Mesodermal cell (in vitro differentiated cells): Measurements from ENCODE around the gene KIF5C.
A peak's percentile ranks its signal among the peaks of the same experiment; 100 is the strongest.

Experiments used
- H3K27ac ChIP-seq: 2 replicates; pipeline ENCODE4 v1.7.0; 2013; ENCODE audit warnings: mild to moderate bottlenecking, low read depth, low read length, moderate library complexity; ENCODE audit not compliant: severe bottlenecking
- H3K36me3 ChIP-seq: 2 replicates; pipeline ENCODE4 v1.7.1; 2013; ENCODE audit warnings: mild to moderate bottlenecking, low read length, moderate library complexity; ENCODE audit not compliant: control insufficient read depth, insufficient read depth
- H3K4me1 ChIP-seq: one replicate; pipeline ENCODE4 v1.7.1; 2013; ENCODE audit warnings: mild to moderate bottlenecking, low read length; ENCODE audit not compliant: insufficient read depth, control insufficient read depth, poor library complexity, severe bottlenecking
- H3K4me3 ChIP-seq: 2 replicates; pipeline ENCODE4 v1.7.0; 2013; ENCODE audit warnings: low read length, control low read depth, mild to moderate bottlenecking; ENCODE audit not compliant: insufficient read depth, poor library complexity, severe bottlenecking; ENCODE audit errors: extremely low read depth
- H3K9me3 ChIP-seq: 2 replicates; pipeline ENCODE4 v1.7.1; 2013; ENCODE audit warnings: mild to moderate bottlenecking, low read length, moderate library complexity; ENCODE audit not compliant: control insufficient read depth
- WGBS, 2 experiments: methylation state at CpG; one replicate each; pipeline ENCODE4 v1.1.5; 2013; ENCODE audit warnings: missing lambda C conversion rate in 2 of 2; ENCODE audit not compliant: insufficient coverage in 2 of 2; 5-methylcytosine and 5-hydroxymethylcytosine counted together

KIF5C gene

GRCh38 chr2:149068996-149069888 is 194.2 kb downstream of the KIF5C start:
- no peak overlapping the region for H3K4me3 ChIP-seq
- 100% methylated on average over 3 to 4 of the region's 5 CpGs for WGBS, 2 experiments
- no peaks in the 10 kb centered on the region for H3K9me3 ChIP-seq
- peak overlapping the region; percentile 50 for H3K27ac ChIP-seq
- H3K36me3 ChIP-seq: no peaks in the 10 kb centered on the region
- peaks cover 32% of the 10 kb centered on the region for H3K4me1 ChIP-seq

GRCh38 chr2:149070681-149071320 is 195.8 kb downstream of the KIF5C start:
- no peak overlapping the region for H3K27ac ChIP-seq

GRCh38 chr2:149075105-149075504 is 200.1 kb downstream of the KIF5C start:
- Histone ChIP-seq H3K4me1 (peaks cover 49% of the 10 kb centered on the region), H3K9me3 (no peaks in the 10 kb centered on the region), H3K27ac (no peak overlapping the region), H3K4me3 (no peak overlapping the region), H3K36me3 (no peaks in the 10 kb centered on the region)
- WGBS, 2 experiments: 90% methylated on average over 1 of the region's 2 CpGs; no CpG with 5 or more reads in 1 of the 2 experiments

More at GRCh38 chr2:149070681-149071320, 195.8 kb downstream of the KIF5C start:
- H3K4me3 ChIP-seq: no peak overlapping the region
- H3K9me3 ChIP-seq: no peaks in the 10 kb centered on the region
- 89 to 100% methylated on average over 1 to 5 of the region's 9 CpGs for WGBS, 2 experiments
- no peaks in the 10 kb centered on the region for H3K36me3 ChIP-seq
- peaks cover 32% of the 10 kb centered on the region for H3K4me1 ChIP-seq

- no peak overlapping the region for H3K4me3 ChIP-seq
Measured at GRCh38 chr2:149075853-149076252, 200.8 kb downstream of the KIF5C start.

More at GRCh38 chr2:149075853-149076252, 200.8 kb downstream of the KIF5C start:
- Histone ChIP-seq H3K9me3 (no peaks in the 10 kb centered on the region), H3K4me1 (peaks cover 46% of the 10 kb centered on the region), H3K36me3 (no peaks in the 10 kb centered on the region), H3K27ac (no peak overlapping the region)
- WGBS, 2 experiments: 55 to 57% methylated on average over 5 to 10 of the region's 10 CpGs
